Mucosa of stomach (tissue), 1 donor: ENCODE data around the gene RYR1.

Source experiments
- H3K27me3 ChIP-seq: one replicate; pipeline ENCODE4 v1.7.0; 2013; ENCODE audit warnings: mild to moderate bottlenecking, low read length; ENCODE audit not compliant: control insufficient read depth, insufficient read depth
- H3K36me3 ChIP-seq: one replicate; pipeline ENCODE4 v1.7.0; 2013; ENCODE audit warnings: low read length; ENCODE audit not compliant: control insufficient read depth, insufficient read depth
- H3K4me1 ChIP-seq: one replicate; pipeline ENCODE4 v1.7.0; 2013; ENCODE audit warnings: mild to moderate bottlenecking, low read length; ENCODE audit not compliant: control insufficient read depth, insufficient read depth
- H3K4me3 ChIP-seq: one replicate; pipeline ENCODE4 v1.7.0; 2013; ENCODE audit warnings: low read length
- H3K9ac ChIP-seq: one replicate; pipeline ENCODE4 v1.7.0; 2013; ENCODE audit warnings: mild to moderate bottlenecking, low read length, moderate library complexity
- H3K9me3 ChIP-seq: one replicate; pipeline ENCODE4 v1.7.0; 2013; ENCODE audit warnings: mild to moderate bottlenecking, low read length, moderate library complexity; ENCODE audit not compliant: control insufficient read depth
- donor health status: Pancreatic carcinoma.

Gene RYR1

DNA sequence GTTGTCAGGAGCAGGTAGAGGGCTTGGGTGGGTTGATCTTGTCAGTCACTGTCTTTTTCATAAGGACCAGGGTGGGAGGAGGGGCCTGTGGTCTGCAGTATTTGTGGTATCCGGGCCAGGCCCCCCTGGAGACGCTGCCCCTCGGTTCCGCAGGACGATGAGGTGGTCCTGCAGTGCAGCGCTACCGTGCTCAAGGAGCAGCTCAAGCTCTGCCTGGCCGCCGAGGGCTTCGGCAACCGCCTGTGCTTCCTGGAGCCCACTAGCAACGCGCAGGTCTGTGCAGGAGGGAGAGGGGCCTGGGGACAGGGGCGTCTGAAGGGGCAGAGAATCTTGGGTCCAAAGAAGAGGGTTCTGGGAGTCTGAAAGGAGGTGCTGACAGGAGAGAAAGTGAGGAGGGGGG is 7.1 kb downstream of the RYR1 start:
- no peaks in the 10 kb centered on the region for H3K36me3 ChIP-seq
- no peaks in the 10 kb centered on the region for H3K9me3 ChIP-seq
- H3K4me3 ChIP-seq: no peak overlapping the region
- no peaks in the 10 kb centered on the region for H3K4me1 ChIP-seq
- H3K9ac ChIP-seq: no peak overlapping the region
- peaks cover 3% of the 10 kb centered on the region for H3K27me3 ChIP-seq

- Histone ChIP-seq H3K36me3 (no peaks in the 10 kb centered on the region), H3K9ac (no peak overlapping the region), H3K9me3 (no peaks in the 10 kb centered on the region), H3K27me3 (peaks cover 3% of the 10 kb centered on the region), H3K4me3 (no peak overlapping the region), H3K4me1 (no peaks in the 10 kb centered on the region)
Measured at GRCh38 chr19:38441657-38442348, 8.3 kb downstream of the RYR1 start.

DNA sequence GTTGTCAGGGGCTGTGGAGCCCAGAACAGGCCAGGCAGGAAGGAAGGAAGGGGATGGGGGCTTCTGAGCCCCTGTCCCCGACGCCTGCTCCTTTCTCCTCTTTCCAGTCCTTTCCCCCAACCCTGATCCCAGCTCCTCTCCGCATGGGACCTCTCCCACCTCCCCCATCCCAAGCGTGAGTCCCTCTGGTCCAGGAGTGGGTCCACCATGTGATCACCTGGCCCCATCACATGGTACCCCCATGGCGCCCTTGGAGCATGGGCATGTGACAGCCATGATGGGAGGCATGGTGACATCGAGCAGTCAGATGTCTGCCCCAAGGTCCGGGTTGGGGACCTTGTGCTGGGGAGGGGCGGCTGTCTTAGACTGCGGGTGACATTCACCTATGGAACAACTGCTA is 9.2 kb downstream of the RYR1 start:
- H3K27me3 ChIP-seq: peaks cover 3% of the 10 kb centered on the region
- H3K4me1 ChIP-seq: no peaks in the 10 kb centered on the region
- no peaks in the 10 kb centered on the region for H3K9me3 ChIP-seq
- H3K9ac ChIP-seq: no peak overlapping the region
- no peaks in the 10 kb centered on the region for H3K36me3 ChIP-seq
- no peak overlapping the region for H3K4me3 ChIP-seq

- no peaks in the 10 kb centered on the region for H3K4me1 ChIP-seq
- H3K9ac ChIP-seq: no peak overlapping the region
- no peaks in the 10 kb centered on the region for H3K9me3 ChIP-seq
- peaks cover 3% of the 10 kb centered on the region for H3K27me3 ChIP-seq
- H3K4me3 ChIP-seq: no peak overlapping the region
- no peaks in the 10 kb centered on the region for H3K36me3 ChIP-seq
Measured at GRCh38 chr19:38443458-38443999, 10.0 kb downstream of the RYR1 start.

DNA sequence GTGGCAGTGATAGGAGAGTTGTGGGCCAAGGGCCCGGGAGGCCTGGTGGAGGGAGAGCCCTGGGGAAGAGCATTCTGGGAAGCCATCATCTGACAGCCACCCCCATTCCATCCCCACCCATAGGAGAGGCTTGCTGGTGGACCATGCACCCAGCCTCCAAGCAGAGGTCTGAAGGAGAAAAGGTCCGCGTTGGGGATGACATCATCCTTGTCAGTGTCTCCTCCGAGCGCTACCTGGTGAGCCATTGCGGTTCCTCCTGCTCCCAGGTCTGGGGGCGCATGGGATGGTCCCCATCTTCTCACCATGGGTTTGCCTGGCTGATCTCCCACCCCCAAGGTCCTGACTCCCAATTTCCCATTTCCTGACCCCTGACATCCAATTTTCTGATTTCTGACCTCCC is 10.5 kb downstream of the RYR1 start:
- Histone ChIP-seq H3K36me3 (no peaks in the 10 kb centered on the region), H3K9me3 (no peaks in the 10 kb centered on the region), H3K27me3 (peaks cover 3% of the 10 kb centered on the region), H3K9ac (no peak overlapping the region), H3K4me3 (no peak overlapping the region), H3K4me1 (no peaks in the 10 kb centered on the region)

- Histone ChIP-seq H3K4me1 (no peaks in the 10 kb centered on the region), H3K9ac (no peak overlapping the region), H3K36me3 (no peaks in the 10 kb centered on the region), H3K27me3 (peaks cover 7% of the 10 kb centered on the region), H3K4me3 (no peak overlapping the region), H3K9me3 (no peaks in the 10 kb centered on the region)
Measured at GRCh38 chr19:38445362-38445761, 11.9 kb downstream of the RYR1 start.

GRCh38 chr19:38448225-38448624 is 14.7 kb downstream of the RYR1 start:
- Histone ChIP-seq H3K36me3 (no peaks in the 10 kb centered on the region), H3K27me3 (peaks cover 5% of the 10 kb centered on the region), H3K4me3 (no peak overlapping the region), H3K9ac (no peak overlapping the region), H3K4me1 (no peaks in the 10 kb centered on the region), H3K9me3 (no peaks in the 10 kb centered on the region)

- peaks cover 4% of the 10 kb centered on the region for H3K27me3 ChIP-seq
- H3K4me3 ChIP-seq: no peak overlapping the region
- H3K36me3 ChIP-seq: no peaks in the 10 kb centered on the region
- no peaks in the 10 kb centered on the region for H3K9me3 ChIP-seq
- H3K9ac ChIP-seq: no peak overlapping the region
- no peaks in the 10 kb centered on the region for H3K4me1 ChIP-seq
Measured at GRCh38 chr19:38449518-38449917, 16.0 kb downstream of the RYR1 start.

GRCh38 chr19:38451036-38451435 is 17.5 kb downstream of the RYR1 start:
- H3K36me3 ChIP-seq: no peaks in the 10 kb centered on the region
- H3K4me1 ChIP-seq: no peaks in the 10 kb centered on the region
- no peak overlapping the region for H3K4me3 ChIP-seq
- peaks cover 4% of the 10 kb centered on the region for H3K27me3 ChIP-seq
- H3K9me3 ChIP-seq: no peaks in the 10 kb centered on the region
- H3K9ac ChIP-seq: no peak overlapping the region

GRCh38 chr19:38451629-38452028 is 18.1 kb downstream of the RYR1 start:
- Histone ChIP-seq H3K9me3 (no peaks in the 10 kb centered on the region), H3K4me3 (no peak overlapping the region), H3K36me3 (no peaks in the 10 kb centered on the region), H3K9ac (no peak overlapping the region), H3K4me1 (no peaks in the 10 kb centered on the region), H3K27me3 (peaks cover 4% of the 10 kb centered on the region)

DNA sequence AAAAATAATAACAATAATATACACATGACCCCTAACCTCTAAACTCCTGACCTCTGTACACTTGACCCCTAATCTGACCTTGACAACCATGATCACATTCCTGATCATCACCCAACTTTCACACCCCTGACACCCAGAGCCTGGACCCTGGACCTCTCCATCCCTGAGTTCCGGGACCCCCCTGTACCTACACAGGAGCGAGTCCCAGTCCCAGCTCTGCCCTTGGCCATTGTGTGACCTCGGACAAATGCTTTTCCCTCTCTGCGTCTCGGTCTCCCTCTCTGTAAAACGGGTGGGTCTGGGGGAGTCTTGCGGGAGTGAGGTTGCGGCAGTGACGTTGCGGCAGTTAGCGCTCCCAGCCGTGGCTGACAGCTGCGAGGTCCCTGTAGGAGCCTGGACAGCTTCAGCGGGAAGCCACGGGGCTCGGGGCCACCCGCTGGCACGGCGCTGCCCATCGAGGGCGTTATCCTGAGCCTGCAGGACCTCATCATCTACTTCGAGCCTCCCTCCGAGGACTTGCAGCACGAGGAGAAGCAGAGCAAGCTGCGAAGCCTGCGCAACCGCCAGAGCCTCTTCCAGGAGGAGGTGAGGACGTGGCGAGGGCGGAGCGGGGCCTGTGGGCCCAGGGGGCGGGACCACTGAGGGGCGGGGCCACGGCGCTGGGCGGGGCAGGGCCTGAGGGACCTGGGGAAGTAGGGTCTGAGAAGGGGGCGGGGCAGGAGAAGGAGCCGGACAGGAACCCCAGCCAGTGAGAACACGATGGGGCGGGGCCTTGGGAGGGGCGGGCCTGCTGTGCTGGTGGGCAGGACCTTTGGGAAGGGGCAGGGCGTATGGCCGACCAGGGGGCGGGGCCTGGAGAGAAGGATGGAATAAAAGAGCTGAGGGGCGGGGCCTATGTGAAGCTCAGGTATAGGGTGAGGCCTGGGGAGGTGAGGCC is 19.2 kb downstream of the RYR1 start:
- H3K36me3 ChIP-seq: no peaks in the 10 kb centered on the region
- H3K27me3 ChIP-seq: peaks cover 4% of the 10 kb centered on the region
- no peak overlapping the region for H3K4me3 ChIP-seq
- no peaks in the 10 kb centered on the region for H3K9me3 ChIP-seq
- no peak overlapping the region for H3K9ac ChIP-seq
- H3K4me1 ChIP-seq: no peaks in the 10 kb centered on the region

DNA sequence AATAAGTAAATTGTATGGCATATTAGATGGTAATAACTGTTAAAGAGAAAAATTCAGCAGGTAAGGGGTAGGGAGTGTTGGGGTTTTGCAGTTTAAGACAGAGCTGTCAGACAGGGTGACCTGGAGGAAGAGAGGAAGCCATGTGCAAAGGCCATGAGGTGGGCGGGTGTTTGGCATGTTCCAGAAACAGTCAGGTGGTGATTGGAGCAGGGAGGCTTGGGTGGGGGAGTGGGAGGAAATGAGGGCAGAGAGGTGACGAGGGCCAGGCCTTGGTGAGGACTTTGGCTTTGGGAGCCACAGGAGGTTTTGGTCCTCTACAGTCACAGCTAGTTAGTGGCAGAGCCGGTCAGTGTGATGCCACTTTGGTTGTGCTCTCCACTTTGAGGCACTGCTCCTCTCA is 20.1 kb downstream of the RYR1 start:
- H3K27me3 ChIP-seq: peaks cover 4% of the 10 kb centered on the region
- no peaks in the 10 kb centered on the region for H3K4me1 ChIP-seq
- H3K9ac ChIP-seq: no peak overlapping the region
- no peaks in the 10 kb centered on the region for H3K36me3 ChIP-seq
- H3K9me3 ChIP-seq: no peaks in the 10 kb centered on the region
- H3K4me3 ChIP-seq: no peak overlapping the region
